HEK293T (cell line): Measurements from ENCODE around the gene CABP2.

Source experiments
- CTCF ChIA-PET: fragments of 350-600 bp; formaldehyde crosslinking; extraction: SDS; loops from one replicate; lab custom pipeline; 2021; ENCODE audit warnings: antibody characterized with exemption, inconsistent platforms; lab: Yijun Ruan, JAX
- POLR2A ChIA-PET: fragments of 350-600 bp; formaldehyde crosslinking; extraction: SDS; loops from one replicate; lab custom pipeline; 2020; ENCODE audit warnings: antibody characterized with exemption, inconsistent platforms; lab: Yijun Ruan, JAX
- DNase-seq: peaks from one replicate; pipeline ENCODE4 v3.0.0; 2012; ENCODE audit warnings: mixed read lengths; ENCODE audit errors: extremely low spot score
- ARNT ChIP-seq: fragments of 450-650 bp; IDR thresholded peaks from 2 replicates; pipeline ENCODE4 v1.6.1; 2017; ENCODE audit warnings: mild to moderate bottlenecking
- BHLHE40 ChIP-seq: fragments of 450-650 bp; IDR thresholded peaks from 2 replicates; pipeline ENCODE4 v1.6.1; 2016; ENCODE audit warnings: mild to moderate bottlenecking, moderate library complexity, borderline replicate concordance
- CTBP1 ChIP-seq: fragments of 450-650 bp; IDR thresholded peaks from 2 replicates; pipeline ENCODE4 v1.6.1; 2016; ENCODE audit warnings: borderline replicate concordance
- ELF4 ChIP-seq: fragments of 450-650 bp; IDR thresholded peaks from 2 replicates; pipeline ENCODE4 v1.6.1; 2017; ENCODE audit warnings: antibody characterized with exemption
- FOXA1 ChIP-seq: fragments of 450-650 bp; IDR thresholded peaks from 2 replicates; pipeline ENCODE4 v1.6.1; 2016; ENCODE audit warnings: mild to moderate bottlenecking
- FOXK2 ChIP-seq: fragments of 450-650 bp; IDR thresholded peaks from 2 replicates; pipeline ENCODE4 v1.6.1; 2016; ENCODE audit warnings: mild to moderate bottlenecking
- FOXM1 ChIP-seq: fragments of 450-650 bp; IDR thresholded peaks from 2 replicates; pipeline ENCODE4 v1.6.1; 2017; ENCODE audit warnings: mild to moderate bottlenecking, borderline replicate concordance
- HDGF ChIP-seq: fragments of 450-650 bp; IDR thresholded peaks from 2 replicates; pipeline ENCODE4 v1.6.1; 2017; ENCODE audit warnings: antibody characterized with exemption, borderline replicate concordance
- L3MBTL2 ChIP-seq: fragments of 450-650 bp; conservative IDR thresholded peaks from 2 replicates; pipeline ENCODE4 v1.6.1; 2016; ENCODE audit warnings: mild to moderate bottlenecking
- LEF1 ChIP-seq: fragments of 450-650 bp; IDR thresholded peaks from 2 replicates; pipeline ENCODE4 v1.6.1; 2017; ENCODE audit warnings: mild to moderate bottlenecking, borderline replicate concordance
- NFRKB ChIP-seq: fragments of 450-650 bp; IDR thresholded peaks from 2 replicates; pipeline ENCODE4 v1.6.1; 2016; ENCODE audit warnings: mild to moderate bottlenecking, moderate library complexity
- PKNOX1 ChIP-seq: fragments of 450-650 bp; IDR thresholded peaks from 2 replicates; pipeline ENCODE4 v1.6.1; 2016
- SP1 ChIP-seq: fragments of 450-650 bp; IDR thresholded peaks from 2 replicates; pipeline ENCODE4 v1.6.1; 2017
- SUZ12 ChIP-seq: fragments of 450-650 bp; IDR thresholded peaks from 2 replicates; pipeline ENCODE4 v1.6.1; 2016; ENCODE audit warnings: mild to moderate bottlenecking
- TARDBP ChIP-seq: fragments of 450-650 bp; IDR thresholded peaks from 2 replicates; pipeline ENCODE4 v1.6.1; 2016
- ZNF384 ChIP-seq: fragments of 450-650 bp; IDR thresholded peaks from 2 replicates; pipeline ENCODE4 v1.6.1; 2016

Gene CABP2

GRCh38 chr11:67499808-67500483 is 23.3 kb downstream of the CABP2 start:
- ChIA-PET CTCF (no interaction called here), POLR2A (no interaction called here)
- TF ChIP-seq ZNF384 (no peak), L3MBTL2 (no peak), ARNT (no peak), SUZ12 (no peak), LEF1 (no peak), BHLHE40 (no peak), FOXM1 (no peak), TARDBP (no peak), FOXK2 (no peak), FOXA1 (no peak), HDGF (no peak), ELF4 (no peak), SP1 (no peak), NFRKB (no peak), CTBP1 (no peak), PKNOX1 (no peak)
- no peak for DNase-seq

GRCh38 chr11:67498544-67498972 is 24.7 kb downstream of the CABP2 start:
- CTCF ChIA-PET = interaction anchor here (0.8 kb wide), 1 partner anchor 97 kb away, joined by 3 read pairs; the partner anchor contains the start of gene PPP1CA
- TF ChIP-seq FOXK2 = no peak
- no peak for TF ChIP-seq LEF1
- TF ChIP-seq HDGF = no peak
- no peak for TF ChIP-seq SP1
- TF ChIP-seq ZNF384 = no peak
- no peak for TF ChIP-seq CTBP1
- DNase-seq = no peak
- POLR2A ChIA-PET = no interaction called here

- POLR2A ChIA-PET = no interaction called here
- CTCF ChIA-PET = no interaction called here
- DNase-seq = no peak
- TF ChIP-seq FOXK2 (no peak), PKNOX1 (no peak), LEF1 (no peak), FOXA1 (no peak), ELF4 (no peak), CTBP1 (no peak), BHLHE40 (no peak), ARNT (no peak), SP1 (no peak), TARDBP (no peak), FOXM1 (no peak), NFRKB (no peak), ZNF384 (no peak), SUZ12 (no peak), L3MBTL2 (no peak), HDGF (no peak)
Observed at GRCh38 chr11:67497656-67498291, 25.5 kb downstream of the CABP2 start.

GRCh38 chr11:67496113-67496512 is 27.1 kb downstream of the CABP2 start:
- DNase-seq = no peak
- CTCF ChIA-PET = interaction anchor here (0.7 kb wide), 1 partner anchor 100 kb away, joined by 4 read pairs; no protein-coding TSS in a partner anchor
- TF ChIP-seq FOXK2 (no peak), ZNF384 (no peak), NFRKB (no peak), CTBP1 (no peak), L3MBTL2 (no peak), FOXM1 (no peak), PKNOX1 (no peak), LEF1 (no peak), SUZ12 (no peak), ELF4 (no peak), ARNT (no peak), BHLHE40 (no peak), HDGF (no peak)
- POLR2A ChIA-PET = no interaction called here

GRCh38 chr11:67495234-67496005 is 27.8 kb downstream of the CABP2 start:
- no peak for DNase-seq
- ChIA-PET POLR2A (no interaction called here), CTCF (interaction anchor here (1.1 kb wide), 1 partner anchor 13 kb away, joined by 3 read pairs; the partner anchor contains the start of gene AIP)
- TF ChIP-seq TARDBP (no peak), CTBP1 (no peak), FOXK2 (no peak), ARNT (no peak), BHLHE40 (no peak), SP1 (no peak)
